Heart right ventricle (tissue), 16 donors: ENCODE measurements around the gene DCAF10. TPM values are rescaled to one million over a fixed set of nuclear protein-coding genes. Genes with fewer than 3 reads are reported as not detected.
"Not testable (repeated sequence)": the region's sequence is repeated elsewhere in the genome, so short reads cannot be mapped to it uniquely, and the experiment has no call there.

Experiments
- ATAC-seq, 8 donors: fragments of 200-7000 bp; cut with Tn5 transposase; one replicate each; pipeline ENCODE4 v1.9.1; 2020; ENCODE audit warnings: mild to moderate bottlenecking in 8 of 8, moderate library complexity in 8 of 8, moderate number of reproducible peaks in 1 of 8
- DNase-seq, 2 donors: peaks; one replicate each; pipeline ENCODE4 v3.0.0-alpha.2; 2020
- H3K27ac ChIP-seq, 10 donors: fragments of 200-600 bp; sonication (generic) in 2 of 10; one replicate each; pipeline versions ENCODE4 v1.5.0 to v1.8.0; 2020 to 2022; ENCODE audit warnings: mild to moderate bottlenecking in 3 of 10
- H3K27me3 ChIP-seq, 7 donors: fragments of 200-600 bp; one replicate each; pipeline ENCODE4 v1.8.0; 2021 to 2022; ENCODE audit warnings: mild to moderate bottlenecking in 2 of 7
- H3K36me3 ChIP-seq, 9 donors: fragments of 200-600 bp; sonication (generic) in 1 of 9; one replicate each; pipeline versions ENCODE4 v1.5.0 to v1.8.0; 2020 to 2022; ENCODE audit warnings: mild to moderate bottlenecking in 2 of 9
- H3K4me1 ChIP-seq, 9 donors: fragments of 200-600 bp; sonication (generic) in 1 of 9; one replicate each; pipeline versions ENCODE4 v1.5.0 to v1.8.0; 2020 to 2022; ENCODE audit warnings: mild to moderate bottlenecking in 4 of 9
- H3K4me3 ChIP-seq, 10 donors: fragments of 200-600 bp; sonication (generic) in 2 of 10; one replicate each; pipeline versions ENCODE4 v1.5.0 to v1.8.0; 2020 to 2022; ENCODE audit warnings: mild to moderate bottlenecking in 7 of 10, moderate library complexity in 2 of 10
- H3K9me3 ChIP-seq, 11 donors: fragments of 200-600 bp in 10 of 11; sonication (generic) in 2 of 11; one replicate each; pipeline versions ENCODE4 v1.5.0 to v1.8.0; 2013 to 2022; ENCODE audit warnings: mild to moderate bottlenecking in 2 of 11, control low read depth in 1 of 11, moderate library complexity in 1 of 11
- CTCF ChIP-seq, 9 donors: fragments of 200-600 bp; sonication (generic) in 2 of 9; IDR thresholded peaks; one replicate each; pipeline versions ENCODE4 v1.5.0 to v1.8.0; 2021 to 2022; ENCODE audit warnings: antibody characterized with exemption in 9 of 9, mild to moderate bottlenecking in 5 of 9, moderate library complexity in 1 of 9
- WGBS, 2 donors: extraction: QIAGEN DNeasy Blood & Tissue Kit; methylation state at CpG; one replicate each; pipeline ENCODE4 v1.1.7; 2013; ENCODE audit warnings: inconsistent platforms in 1 of 2; 5-methylcytosine and 5-hydroxymethylcytosine counted together
- intact Hi-C, 10 donors: fragments of 100-400 bp; cut with DNase I; formaldehyde crosslinking; loops; one replicate each; pipeline versions ENCODE4 v1.11.1 to v1.14.2; 2022
- polyA plus RNA-seq, 2 donors: library from polyadenylated mRNA; stranded (reverse); fragments of 200-250 nt; gene quantifications; one replicate each; pipeline ENCODE4 v1.2.3, GENCODE V29; 2013
- total RNA-seq, 10 donors: library from RNA; stranded (reverse); fragmentation: NEBNext Ultra II Directional in 3 of 10; extraction: Animal tissue kit (Norgen Biotek cat#: 25700) in 3 of 10; gene quantifications; one replicate each; pipeline versions ENCODE4 v1.2.1 to v1.2.4, GENCODE V29; 2021 to 2023
- donor health status: Arrhythmogenic right ventricular cardiomyopathy.
- donor health status: ischemic (EF 13 %, LVEDD 7.1; RV severe dilation, severe dysfunction).
- donor health status: healthy with polysubstance abuse.
- donor health status: DM: no; HTN: yes; CAD: no.
- donor health status: DM: no; HTN: no; CAD: no.
- donor health status: ischemic (EF 25% LVEDD 6.9; RV normal size, moderate dysfunction).
- donor health status: ischemic (EF 25% LVEDD 5.7; RV mildly dilated, moderate dysfunction).
- donor health status: healthy.
- donor health status: DM: yes; HTN: yes; CAD: no.
- donor health status: Ischemic cardiomyopathy.
- donor health status: ischemic (EF 35%, LVEDD 5.7; RV mildly dilated, moderate dysfunction).
- donor health status: nonischemic (EF 11% LVEDD 7.7; RV severe dilation, severe dysfunction).
- donor health status: DM: yes; HTN: yes; CAD: no.
- donor health status: PGD.
- donor health status: ischemic (EF 29% LVEDD 5.4; RV normal size, mild dysfunction).
- donor health status: nonischemic (EF 23%, LVEDD 6.1; RV moderate dilation, normal function).

Gene DCAF10
- total and polyA plus RNA-seq, 12 donors = 5.6 to 23.4 (median 19.4) TPM

GRCh38 chr9:37906312-37907239, 106.0 kb downstream of the DCAF10 start:
- DNase-seq (no peak), ATAC-seq (no peak)
- WGBS, 2 donors = 87 to 89% methylated on average over 11 of the region's 11 CpGs
- intact Hi-C loops = loop anchor here in 4 of 10 donors (1.0 to 10.0 kb wide), 3 partner anchors 10 to 488 kb away; partner anchors contain the start of gene ALDH1B1 (in 2 of the 4)
- Histone ChIP-seq H3K27ac (no peak overlapping the region), H3K9me3 (no peaks in the 10 kb centered on the region), H3K36me3 (no peaks in the 10 kb centered on the region), H3K4me1 (peaks cover 4 to 40% (median 26%) of the 10 kb centered on the region in 9 donors), H3K27me3 (no peaks in the 10 kb centered on the region), H3K4me3 (no peak overlapping the region)
- no peak for TF ChIP-seq CTCF (IDR thresholded peaks at IDR 0.05)

- ATAC-seq (no peak), DNase-seq (no peak)
- H3K4me1 ChIP-seq = peaks cover 0 to 29% (median 14%) of the 10 kb centered on the region in 9 donors
- no peaks in the 10 kb centered on the region for H3K27me3 ChIP-seq
- H3K36me3 ChIP-seq = no peaks in the 10 kb centered on the region
- no peaks in the 10 kb centered on the region for H3K9me3 ChIP-seq
- intact Hi-C loops = loop anchor here in 3 of 10 donors (5.0 to 10.0 kb wide), 2 partner anchors 249 to 487 kb away; partner anchors contain the start of gene ALDH1B1 (in 2 of the 3)
- WGBS, 2 donors = 59 to 74% methylated on average over 4 of the region's 4 CpGs
- no peak for TF ChIP-seq CTCF (IDR thresholded peaks at IDR 0.05)
- no peak overlapping the region for H3K4me3 ChIP-seq
- H3K27ac ChIP-seq = peak overlapping the region in 1 of 10 donors; percentile 40
Measured at GRCh38 chr9:37908283-37908682, 107.7 kb downstream of the DCAF10 start.

GRCh38 chr9:37908698-37909186, 108.1 kb downstream of the DCAF10 start:
- Histone ChIP-seq H3K36me3 (no peaks in the 10 kb centered on the region), H3K4me3 (no peak overlapping the region), H3K9me3 (no peaks in the 10 kb centered on the region), H3K27ac (peak overlapping the region in 1 of 10 donors; percentile 40), H3K4me1 (peaks cover 0 to 31% (median 14%) of the 10 kb centered on the region in 9 donors), H3K27me3 (no peaks in the 10 kb centered on the region)
- no peak for DNase-seq
- 70 to 85% methylated on average over 4 of the region's 4 CpGs for WGBS, 2 donors
- TF ChIP-seq CTCF (IDR thresholded peaks at IDR 0.05) = no peak
- no peak for ATAC-seq
- intact Hi-C loops = loop anchor here in 3 of 10 donors (5.0 to 10.0 kb wide), 2 partner anchors 249 to 486 kb away; partner anchors contain the start of gene ALDH1B1 (in 2 of the 3)

GRCh38 chr9:37909326-37909725, 108.7 kb downstream of the DCAF10 start:
- intact Hi-C loops = loop anchor here in 3 of 10 donors (5.0 to 10.0 kb wide), 2 partner anchors 248 to 485 kb away; partner anchors contain the start of gene ALDH1B1 (in 2 of the 3)
- no peaks in the 10 kb centered on the region for H3K27me3 ChIP-seq
- no peak overlapping the region for H3K4me3 ChIP-seq
- ATAC-seq (no peak), DNase-seq (no peak)
- peak overlapping the region in 1 of 10 donors; percentile 40 for H3K27ac ChIP-seq
- no peaks in the 10 kb centered on the region for H3K9me3 ChIP-seq
- 88 to 94% methylated on average over 3 of the region's 3 CpGs for WGBS, 2 donors
- H3K36me3 ChIP-seq = no peaks in the 10 kb centered on the region
- TF ChIP-seq CTCF (IDR thresholded peaks at IDR 0.05) = no peak
- peaks cover 0 to 31% (median 19%) of the 10 kb centered on the region in 9 donors for H3K4me1 ChIP-seq

- not testable (repeated sequence) for ATAC-seq, H3K4me3 ChIP-seq, DNase-seq, H3K9me3 ChIP-seq, H3K27me3 ChIP-seq, H3K27ac ChIP-seq, H3K36me3 ChIP-seq
- 87 to 91% methylated on average over 5 of the region's 5 CpGs for WGBS, 2 donors
- H3K4me1 ChIP-seq = peaks cover 0 to 30% (median 19%) of the 10 kb centered on the region in 9 donors
- intact Hi-C loops = loop anchor here (2.0 to 10.0 kb wide), 9 partner anchors 105 to 485 kb away; partner anchors contain the start of genes ALDH1B1 (in 3 of the 10) and SHB (in 1 of the 10)
Measured at GRCh38 chr9:37909836-37910235, 109.2 kb downstream of the DCAF10 start.
